CD4-positive, alpha-beta T cell treated with Interleukin-12 subunit alpha and Interleukin-12 subunit beta, for 1 hour (primary cell): ENCODE data around the gene HRCT1.
A peak's percentile ranks its signal among the peaks of the same experiment; 100 is the strongest.
"Not testable (repeated sequence)": the region's sequence is repeated elsewhere in the genome, so short reads cannot be mapped to it uniquely, and the experiment has no call there.

Experiments
- DNase-seq: peaks from one replicate; pipeline ENCODE4 v3.0.0-alpha.2; 2020

The HRCT1 gene

DNA sequence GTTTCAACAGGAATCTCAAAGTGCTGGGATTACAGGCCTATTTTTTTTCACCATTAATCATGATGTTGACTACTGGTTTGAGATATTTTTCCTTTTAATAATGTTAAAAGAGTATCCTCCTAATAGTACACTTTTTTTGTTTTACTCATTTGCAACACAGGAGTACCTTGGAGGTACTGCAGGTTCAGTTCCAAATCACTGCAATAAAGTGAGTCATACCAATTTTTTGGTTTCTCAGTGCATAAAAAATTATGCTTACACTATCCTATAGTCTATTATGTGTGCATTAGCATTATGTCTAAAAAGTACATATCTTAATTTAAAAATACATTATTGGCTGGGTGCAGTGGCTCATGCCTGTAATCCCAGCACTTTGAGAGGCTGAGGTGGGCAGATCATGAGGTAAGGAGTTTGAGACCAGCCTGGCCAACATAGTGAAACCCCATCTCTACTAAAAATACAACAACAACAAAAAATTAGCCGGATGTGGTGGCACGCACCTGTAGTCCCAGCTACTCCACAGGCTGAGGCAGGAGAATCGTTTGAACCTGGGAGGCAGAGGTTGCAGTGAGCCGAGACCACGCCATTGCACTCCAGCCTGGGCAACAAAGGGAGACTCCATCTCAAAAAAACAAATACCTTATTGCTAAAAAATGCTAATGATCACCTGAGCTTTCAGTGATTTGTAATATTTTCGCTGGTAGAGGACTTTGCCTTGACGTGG lies 8.5 kb upstream of the HRCT1 start:
- not testable (repeated sequence) for DNase-seq

DNA sequence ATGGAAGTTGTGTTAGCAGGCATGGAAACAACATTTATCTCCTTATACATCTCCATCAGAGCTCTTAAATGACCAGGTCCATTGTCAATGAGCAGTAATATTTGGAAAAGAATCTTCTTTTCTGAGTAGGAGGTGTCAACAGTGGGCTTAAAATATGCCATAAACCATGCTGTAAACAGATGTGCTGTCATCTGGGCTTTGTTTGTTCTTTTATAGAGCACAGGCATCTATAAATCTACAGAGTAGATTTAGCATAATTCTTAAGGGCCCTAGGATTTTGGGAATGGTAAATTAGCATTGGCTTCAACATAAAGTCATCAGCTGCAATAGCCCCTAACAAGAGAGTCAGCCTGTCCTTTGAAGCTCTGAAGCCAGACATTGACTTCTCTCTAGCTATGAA lies 7.7 kb upstream of the HRCT1 start:
- no peak for DNase-seq

DNA sequence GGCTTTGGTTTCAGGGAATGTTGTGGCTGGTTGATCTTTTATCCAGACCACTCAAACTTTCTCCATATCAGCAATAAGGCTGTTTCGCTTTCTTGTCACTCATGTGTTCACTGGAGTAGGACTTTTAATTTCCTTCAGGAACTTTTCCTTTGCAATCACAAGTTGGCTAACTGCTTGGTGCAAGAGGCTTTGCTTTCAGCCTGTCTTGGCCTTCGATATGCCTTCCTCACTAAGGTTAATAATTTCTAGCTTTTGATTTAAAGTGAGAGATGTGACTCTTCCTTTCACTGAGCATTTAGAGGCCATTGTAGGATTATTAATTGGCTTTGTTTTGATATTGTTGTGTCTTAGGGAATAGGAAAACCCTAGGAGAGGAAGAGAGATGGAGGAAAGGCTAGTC lies 7.0 kb upstream of the HRCT1 start:
- DNase-seq: no peak

DNA sequence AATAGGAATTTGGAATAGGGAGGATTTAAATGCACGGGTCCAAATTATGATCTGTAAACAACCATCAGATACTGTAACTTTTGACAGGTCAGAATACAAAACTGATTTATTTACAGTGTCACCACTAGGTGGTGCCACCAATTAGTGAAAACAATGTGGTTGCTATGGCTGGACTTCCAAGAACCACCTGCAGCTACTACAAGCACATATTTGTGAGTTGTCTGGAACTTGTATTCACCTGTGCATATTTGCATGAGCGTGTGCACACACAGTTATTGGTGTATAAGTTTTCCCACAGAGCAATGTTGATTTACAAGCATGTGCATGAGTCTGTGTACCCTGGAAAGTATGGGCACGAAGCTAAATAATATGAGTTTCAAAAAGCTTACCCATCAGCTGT lies 3.0 kb upstream of the HRCT1 start:
- DNase-seq: peak; percentile 70

DNA sequence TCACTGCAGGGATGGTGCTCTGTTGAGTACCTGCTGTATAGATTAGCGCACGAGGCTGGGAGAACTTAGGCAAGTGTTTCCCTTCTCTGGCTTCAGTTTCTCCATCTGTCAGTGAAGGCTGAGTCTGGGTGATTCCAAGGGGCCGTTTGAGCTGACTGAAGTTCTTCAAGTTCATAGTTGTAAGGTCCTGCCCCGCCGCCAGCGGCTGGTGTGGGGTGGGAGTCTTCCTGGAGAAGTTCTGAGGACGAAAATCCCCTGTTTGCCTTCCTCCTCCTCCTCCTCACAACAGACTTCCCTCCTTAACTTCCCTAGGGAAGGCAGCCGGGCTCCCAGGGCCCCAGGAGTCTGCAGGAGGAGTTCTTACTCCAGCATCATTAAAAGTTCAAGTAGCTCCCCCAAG lies 1.7 kb upstream of the HRCT1 start:
- no peak for DNase-seq

DNA sequence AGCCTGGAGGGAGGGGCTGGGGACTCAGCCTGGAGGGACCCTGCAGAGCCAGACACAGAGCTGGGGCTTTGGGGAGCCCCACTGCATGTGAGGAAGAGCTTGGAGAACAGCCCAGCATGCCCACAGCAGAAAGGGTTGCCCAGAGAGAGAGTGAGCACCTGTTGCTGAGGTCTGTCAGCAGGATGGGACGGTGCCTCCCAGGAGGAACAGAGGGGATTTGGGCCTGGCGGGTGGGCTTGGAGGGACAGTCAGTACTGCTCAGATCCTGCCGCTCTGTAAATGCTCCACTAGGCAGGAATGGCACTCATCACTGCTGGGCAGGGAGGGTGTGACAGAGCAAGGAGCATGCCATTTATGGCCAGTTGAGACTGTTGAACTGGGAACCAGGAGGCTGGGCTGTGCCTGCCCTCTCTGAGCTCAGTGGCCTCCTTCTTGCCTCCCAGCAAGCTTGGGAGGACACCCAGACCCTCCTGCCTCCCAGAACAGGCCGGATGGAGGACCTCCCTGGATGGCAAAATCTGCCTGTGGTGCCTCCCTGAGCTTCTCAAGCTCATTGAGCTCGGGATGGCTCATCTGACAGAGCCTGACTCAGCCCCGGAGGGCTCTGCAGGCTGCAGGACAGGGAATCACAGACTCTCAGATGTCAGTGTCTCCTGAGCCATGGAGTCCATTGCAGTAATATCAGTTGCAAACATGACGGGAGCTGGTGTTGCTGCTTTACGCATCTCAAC lies 786 bp upstream of the HRCT1 start:
- DNase-seq: no peak

DNA sequence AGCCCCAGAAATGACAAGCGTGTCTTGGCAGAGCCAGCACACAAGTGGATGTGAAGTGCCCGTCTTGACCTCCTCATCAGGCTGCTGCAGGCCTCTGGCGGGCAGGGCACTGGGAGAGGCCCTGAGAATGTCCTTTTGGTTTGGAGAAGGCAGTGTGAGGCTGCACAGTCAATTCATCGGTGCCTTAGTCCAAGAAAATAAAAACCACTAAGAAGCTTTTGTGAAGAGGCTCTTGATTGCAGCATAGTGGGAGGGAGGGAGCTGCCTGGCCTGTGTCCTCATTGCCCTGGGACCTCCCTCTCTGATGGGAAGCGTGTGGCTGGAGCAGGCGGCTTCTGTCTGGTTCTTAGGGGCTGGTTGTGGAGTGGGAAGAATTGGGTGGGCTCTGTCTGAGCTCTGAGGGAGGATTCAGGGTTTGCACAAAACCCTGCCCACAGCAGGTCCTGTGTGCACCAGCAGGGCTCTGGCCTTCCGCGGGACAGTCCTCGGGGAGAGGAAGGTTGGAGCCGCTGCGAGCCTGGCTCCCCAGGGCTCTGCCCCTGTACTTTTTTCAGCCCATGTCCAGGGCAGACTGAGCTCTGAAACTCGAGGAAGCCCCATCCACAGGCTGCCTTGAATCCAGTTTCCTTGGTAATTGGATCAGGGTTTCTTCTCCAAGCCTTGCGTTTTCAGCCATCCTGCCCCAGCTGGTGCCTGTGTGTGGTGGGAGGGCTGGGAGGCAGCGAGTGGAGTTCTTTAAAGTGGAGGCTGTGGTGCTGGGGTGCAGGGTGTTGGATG lies 1.1 kb downstream of the HRCT1 start:
- DNase-seq: no peak

DNA sequence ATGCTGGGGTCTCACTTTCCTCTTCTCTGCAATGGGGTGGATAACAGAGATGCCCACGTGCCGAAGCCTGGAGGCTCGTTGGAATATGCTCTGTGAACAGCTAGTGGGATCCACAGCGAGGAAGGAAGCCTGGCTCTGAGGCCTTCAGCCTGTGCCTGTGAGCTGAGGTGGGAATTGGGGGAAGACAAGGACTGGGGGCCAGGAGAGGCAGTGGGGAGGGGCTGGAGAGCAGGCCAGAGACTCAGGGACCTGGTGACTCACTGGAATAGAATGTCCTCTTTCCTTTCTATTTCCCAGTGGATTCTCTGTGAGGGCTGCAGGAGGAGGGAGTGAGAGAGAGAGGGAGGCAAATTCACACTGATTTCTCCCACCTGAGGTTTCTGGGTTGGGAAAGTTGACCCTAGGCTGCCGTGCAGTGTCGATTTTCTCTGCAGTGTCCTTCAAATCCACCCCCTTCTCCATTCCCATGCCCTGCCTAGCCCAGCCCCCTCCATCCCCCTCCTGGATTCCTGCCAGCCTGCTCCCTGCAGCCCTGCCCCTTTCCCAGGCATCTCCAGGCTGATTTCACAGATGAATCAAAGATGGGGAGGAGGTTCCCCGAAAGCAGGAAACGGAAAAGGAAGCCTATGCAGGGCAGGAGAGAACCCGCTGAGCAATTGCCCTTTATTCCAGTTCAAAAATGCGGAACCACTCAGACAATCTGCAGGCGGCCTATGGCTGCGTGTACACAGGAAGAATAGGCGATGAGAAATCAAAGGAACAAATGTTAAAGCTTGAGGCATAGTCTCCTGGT lies 1.9 kb downstream of the HRCT1 start:
- DNase-seq: peak; percentile 14

DNA sequence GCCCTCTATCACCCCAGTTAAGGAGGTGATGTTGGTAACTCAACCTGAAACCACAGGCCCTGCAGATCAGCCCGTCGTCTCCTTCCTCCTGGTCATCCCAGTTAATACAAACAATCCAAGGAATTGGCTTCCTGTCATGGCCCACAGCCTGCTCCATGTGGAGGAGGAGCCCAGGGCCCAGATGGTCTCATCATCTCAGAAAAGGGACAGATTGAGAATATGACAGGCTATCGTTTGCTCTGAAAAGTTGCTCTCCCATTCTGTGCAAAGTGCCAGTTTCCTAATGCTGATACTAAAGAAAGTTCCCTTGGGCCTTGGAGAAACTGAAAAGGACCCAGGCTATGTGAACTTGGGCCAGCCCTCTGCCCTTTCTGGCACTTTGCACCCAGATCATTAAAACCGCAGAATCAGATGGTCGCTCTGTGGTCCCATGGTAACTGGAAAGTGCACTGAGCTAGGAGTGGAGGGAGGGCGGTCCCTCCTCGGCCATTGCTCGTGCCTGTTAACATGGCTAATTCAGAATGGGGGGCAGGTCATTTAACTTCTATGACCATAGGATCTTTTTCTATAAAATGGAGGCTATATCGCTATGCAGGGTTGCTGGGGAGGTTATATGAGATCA lies 2.6 kb downstream of the HRCT1 start:
- DNase-seq: no peak

DNA sequence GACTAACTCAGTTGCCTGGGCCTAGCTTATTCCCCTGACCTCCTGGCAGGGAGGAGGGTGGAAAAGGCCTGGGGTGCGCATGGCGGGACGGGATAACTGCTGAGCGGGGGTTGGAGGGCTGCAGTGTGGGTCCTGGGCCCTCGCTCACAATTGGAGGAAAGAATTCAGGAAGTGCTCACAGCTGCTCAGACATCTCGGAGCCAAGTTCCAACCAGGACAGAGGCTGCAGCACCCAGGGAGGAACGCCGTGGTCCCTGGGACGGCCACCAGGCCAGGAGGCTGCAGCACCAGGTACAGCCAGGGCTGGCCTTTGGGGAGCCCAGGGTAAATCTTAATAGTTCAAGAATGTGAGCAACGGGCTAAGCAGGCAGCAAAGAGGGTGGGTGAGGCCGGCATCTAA lies 3.3 kb downstream of the HRCT1 start, which contains the start of gene SPAAR:
TSS of gene SPAAR (plus strand) at position 217 of the 400 bp plus-strand sequence. CDS start 974 bp downstream, outside the sequence.
- DNase-seq: no peak

DNA sequence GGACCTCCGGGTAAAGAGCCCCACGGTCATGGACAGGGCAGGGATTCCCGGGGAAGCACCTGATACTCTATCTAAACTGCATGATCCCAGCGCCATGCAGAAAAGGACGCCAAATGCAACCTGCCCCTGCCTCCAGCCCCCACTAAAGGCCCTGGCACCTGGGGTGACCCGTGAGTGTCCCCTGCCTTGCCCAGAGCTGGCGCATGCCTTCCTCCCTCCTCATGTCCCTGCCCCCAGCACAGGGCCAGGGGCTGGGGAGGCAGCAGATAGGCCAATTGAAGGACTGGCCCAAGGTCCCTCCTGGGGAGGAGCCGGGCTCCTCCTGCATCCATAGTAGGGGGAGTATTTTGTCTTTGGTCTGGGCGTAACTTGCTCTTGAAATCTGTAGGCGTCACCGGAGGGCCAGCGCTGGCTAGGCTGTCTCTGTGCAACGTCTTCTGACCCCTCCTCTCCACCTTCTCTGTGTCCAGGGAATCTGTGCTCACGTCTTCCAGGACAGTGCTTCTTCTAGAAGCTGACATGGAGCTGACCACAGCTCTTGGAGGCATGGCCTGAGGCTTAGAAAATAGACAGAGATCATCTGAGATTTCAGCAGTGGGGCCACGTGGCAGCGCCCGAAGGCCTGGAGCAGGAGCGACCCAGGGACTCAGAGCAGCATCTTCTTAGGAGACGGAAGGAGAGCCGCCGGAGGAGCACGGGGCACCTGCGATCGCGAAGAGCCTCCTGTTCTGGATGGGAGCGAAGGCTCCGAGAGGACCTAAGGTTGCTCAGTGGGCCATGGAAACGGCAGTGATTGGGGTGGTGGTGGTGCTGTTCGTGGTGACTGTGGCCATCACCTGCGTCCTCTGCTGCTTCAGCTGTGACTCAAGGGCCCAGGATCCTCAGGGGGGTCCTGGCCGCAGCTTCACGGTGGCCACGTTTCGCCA lies 3.9 kb downstream of the HRCT1 start:
- no peak for DNase-seq

DNA sequence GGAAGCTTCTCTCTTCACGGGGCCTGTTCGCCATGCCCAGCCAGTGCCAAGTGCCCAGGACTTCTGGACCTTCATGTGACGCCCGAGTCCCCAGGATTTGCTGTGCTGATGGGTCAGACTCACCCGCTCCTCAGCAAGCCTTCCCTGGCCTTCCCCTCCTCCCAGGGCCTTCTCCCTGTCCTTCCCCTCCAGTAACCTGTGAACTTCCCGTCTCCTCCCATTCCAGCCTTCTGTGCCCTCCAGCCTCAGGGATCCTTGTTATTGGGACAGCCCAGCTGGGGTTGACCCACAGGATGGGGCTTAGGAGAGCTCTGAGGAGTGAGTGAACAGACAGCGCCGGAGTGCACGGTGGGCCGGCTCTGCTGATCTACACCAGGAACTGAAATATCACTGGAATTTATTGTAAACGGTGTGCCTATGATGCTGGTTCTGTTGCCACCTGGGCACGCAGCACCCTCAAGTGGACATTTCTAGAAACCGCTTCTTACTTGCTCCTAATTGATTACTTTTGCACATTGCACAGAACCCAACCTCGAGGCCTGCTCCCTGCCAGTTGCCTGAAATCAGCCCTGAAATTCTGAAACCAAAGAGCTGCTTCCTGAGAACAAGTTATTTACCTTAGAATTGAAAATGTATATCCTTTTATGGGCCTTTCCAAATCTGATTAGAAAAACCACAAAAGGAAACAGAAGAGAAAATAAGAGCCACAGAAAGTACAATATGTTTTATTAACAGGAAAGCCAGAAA lies 4.8 kb downstream of the HRCT1 start:
- DNase-seq: peak; percentile 61

DNA sequence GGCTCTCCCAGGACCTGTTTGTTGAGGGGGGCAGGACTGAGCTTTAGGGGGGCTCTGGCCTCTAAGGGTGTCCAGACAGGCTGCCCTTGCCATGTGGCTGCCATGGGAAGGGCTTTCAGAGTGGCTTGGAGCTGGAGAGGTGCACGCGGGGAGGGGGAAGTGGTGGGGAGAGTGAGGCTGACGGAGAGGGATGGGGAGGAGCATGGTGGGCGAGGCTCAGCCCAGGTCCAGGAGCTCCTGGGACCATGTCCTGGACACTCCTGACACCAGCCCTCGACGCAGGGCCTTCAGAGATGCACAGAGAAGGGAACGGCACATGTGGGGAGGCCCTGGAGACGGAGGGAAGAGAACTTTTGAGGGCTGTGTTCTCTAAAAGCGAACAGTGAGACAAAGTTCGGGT lies 5.7 kb downstream of the HRCT1 start:
- no peak for DNase-seq

DNA sequence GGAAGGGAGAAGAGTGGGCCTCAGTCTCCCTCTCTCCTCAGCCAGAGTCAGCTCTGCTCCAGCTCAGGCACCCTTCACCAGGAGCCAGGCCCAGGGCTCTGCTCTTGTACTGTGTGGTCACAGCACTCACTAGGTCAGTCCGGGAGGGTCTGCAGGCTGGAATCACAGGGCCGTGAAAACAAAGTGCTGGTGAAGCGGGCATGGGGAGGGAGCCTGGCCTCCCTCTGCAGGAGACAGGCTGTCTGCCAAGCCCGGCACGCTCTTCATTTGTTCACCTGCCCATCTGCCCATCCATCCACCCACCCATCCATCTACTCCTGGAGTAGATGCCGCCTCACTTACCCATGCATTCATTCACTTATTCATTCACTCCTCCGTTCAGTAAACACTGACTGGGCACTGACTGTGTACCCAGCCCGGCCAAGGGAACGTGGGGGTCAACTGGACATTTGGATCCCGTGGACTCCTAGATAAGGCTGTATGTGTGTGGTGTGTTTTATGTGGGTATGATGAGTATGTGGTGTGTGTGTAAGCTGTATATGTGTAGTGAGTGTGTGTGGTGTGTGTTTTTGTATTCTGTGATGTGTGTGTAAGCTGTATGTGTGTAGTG lies 6.9 kb downstream of the HRCT1 start:
- no peak for DNase-seq

DNA sequence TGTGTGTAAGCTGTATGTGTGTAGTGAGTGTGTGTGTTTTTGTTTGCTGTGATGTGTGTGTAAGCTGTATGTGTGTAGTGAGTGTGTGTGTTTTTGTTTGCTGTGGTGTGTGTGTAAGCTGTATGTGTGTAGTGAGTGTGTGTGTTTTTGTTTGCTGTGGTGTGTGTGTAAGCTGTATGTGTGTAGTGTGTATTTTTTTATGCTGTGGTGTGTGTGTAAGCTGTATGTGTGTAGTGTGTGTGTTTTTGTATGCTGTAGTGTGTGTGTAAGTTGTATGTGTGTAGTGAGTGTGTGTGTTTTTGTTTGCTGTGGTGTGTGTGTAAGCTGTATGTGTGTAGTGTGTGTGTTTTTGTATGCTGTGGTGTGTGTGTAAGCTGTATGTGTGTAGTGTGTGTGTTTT lies 7.4 kb downstream of the HRCT1 start:
- DNase-seq: not testable (repeated sequence)

DNA sequence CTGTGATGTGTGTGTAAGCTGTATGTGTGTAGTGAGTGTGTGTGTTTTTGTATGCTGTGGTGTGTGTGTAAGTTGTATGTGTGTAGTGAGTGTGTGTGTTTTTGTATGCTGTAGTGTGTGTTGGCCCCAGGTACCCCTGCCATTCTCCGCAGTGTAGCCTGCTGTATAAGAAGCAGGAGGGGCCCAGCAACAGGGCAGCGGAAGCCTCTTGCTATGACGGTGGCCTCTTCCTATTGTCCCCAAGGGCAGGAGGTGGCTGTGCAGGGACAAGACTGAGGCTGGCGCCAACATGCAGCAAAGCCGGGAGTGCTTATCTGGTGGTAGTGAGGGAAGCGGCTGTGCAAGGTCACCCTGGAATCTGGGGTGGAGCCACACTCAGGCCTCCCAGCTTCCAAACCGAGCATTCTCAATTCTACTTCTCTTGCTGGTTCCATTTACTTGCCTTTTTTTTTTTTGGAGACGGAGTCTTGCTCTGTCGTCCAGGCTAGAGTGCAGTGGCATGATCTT lies 8.4 kb downstream of the HRCT1 start:
- DNase-seq: peak; percentile 26

DNA sequence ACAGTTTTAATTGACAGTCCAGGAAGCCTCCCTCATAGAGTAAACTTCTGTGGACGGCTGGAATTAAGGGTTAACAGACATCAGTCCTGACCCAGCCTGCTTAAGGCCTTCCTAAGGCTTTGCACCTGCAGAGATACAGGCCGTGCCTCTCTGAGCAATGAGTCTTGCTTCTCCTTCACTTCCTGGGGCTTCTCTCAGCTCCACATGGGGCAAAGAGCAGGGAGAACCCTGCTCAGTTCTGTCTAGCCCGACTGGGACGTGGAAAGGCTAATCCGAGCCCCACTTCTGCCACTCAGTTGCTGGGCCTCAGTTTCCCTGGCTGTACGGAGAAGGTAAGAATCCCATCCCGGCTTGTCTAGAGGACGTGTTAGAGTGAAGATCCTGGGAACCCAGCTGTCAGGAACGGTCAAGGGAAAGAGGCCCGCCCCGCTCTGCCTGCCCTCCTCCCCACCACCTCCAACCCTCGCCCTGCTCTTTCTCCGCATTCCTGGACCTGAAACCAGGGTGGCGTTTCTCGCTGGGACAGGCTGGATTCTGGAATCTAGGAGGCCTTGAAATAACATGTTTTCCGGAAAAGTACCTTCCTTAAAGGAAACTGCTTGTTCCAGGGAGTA lies 9.8 kb downstream of the HRCT1 start:
- no peak for DNase-seq

DNA sequence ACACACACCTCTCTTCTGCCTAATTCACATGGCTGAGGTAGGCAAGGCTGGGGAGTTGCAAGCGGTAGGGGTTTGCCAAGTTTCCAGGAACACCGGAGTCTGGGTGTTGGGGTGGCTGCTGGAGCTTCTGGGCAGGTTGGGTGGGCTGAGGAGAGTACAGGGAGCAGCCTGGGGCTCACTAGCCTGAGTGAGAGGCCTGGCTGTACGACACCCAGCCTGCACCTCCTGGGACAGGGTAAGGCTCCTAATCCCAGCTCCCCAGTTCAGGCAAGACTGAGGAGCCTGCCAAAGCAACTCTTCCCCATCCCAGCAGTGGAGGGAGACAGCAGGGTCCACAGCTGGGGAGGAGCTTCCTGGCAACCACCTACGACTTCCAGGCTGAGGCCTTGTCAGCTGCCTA lies 11.3 kb downstream of the HRCT1 start:
- DNase-seq: no peak

DNA sequence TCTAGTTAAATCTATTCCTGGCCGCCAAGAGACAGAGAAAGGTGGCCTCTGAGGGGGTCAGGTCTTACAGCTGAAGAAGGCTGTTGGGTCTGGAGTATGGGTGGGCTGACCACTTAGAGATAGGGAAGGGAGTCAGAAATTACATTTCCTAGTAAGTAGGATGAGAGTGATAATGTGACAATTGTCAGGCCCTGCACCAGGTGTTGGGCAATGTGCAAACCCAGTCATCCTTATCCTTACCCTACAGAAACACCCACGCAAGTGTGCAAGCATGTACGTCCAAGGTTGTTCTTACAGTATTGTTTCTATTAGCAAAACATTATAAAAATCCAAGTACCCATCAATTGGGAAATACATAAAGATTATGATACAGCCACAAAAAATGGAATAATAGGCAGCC lies 12.8 kb downstream of the HRCT1 start:
- DNase-seq: no peak
